ENCODE results near the gene PLEKHM1. TPM values are rescaled to one million over a fixed set of nuclear protein-coding genes. Genes with fewer than 3 reads are reported as not detected.

PLEKHM1 gene
- polyA plus RNA-seq, 3 donors, result 12.8 to 41.5 (median 15.0) TPM

- Histone ChIP-seq H3K36me3 (replicated peaks in 1 of 2; ENCODE audit: control insufficient read depth in 1 of 2, insufficient read depth in 2 of 2, low read length in 2 of 2) (peaks cover 49 to 50% of the 10 kb centered on the region in 2 donors), H3K9ac (ENCODE audit: insufficient read depth, low read length, poor library complexity, severe bottlenecking) (no peak overlapping the region), H3K9me3 (replicated peaks in 1 of 2; ENCODE audit: control insufficient read depth in 1 of 2, insufficient read depth in 1 of 2, low read length in 2 of 2) (no peaks in the 10 kb centered on the region), H3K4me1 (ENCODE audit: control insufficient read depth in 1 of 2, insufficient read depth in 2 of 2, low read length in 2 of 2) (peaks cover 51 to 55% of the 10 kb centered on the region in 2 donors), H4K20me1 (ENCODE audit: insufficient read depth, low read length) (peaks cover 91% of the 10 kb centered on the region), H3K27me3 (ENCODE audit: control insufficient read depth in 2 of 2, insufficient read depth in 2 of 2, low read length in 2 of 2) (no peaks in the 10 kb centered on the region), H3K4me3 (replicated peaks in 1 of 3; ENCODE audit: low read depth in 2 of 3, low read length in 3 of 3) (peak overlapping the region in 1 of 3 experiments; percentile 99), H2AFZ (ENCODE audit: insufficient read depth, low read depth, low read length, poor library complexity, severe bottlenecking) (no peak overlapping the region), H3K27ac (ENCODE audit: low read depth in 1 of 2, low read length in 2 of 2) (peak overlapping the region in 1 of 2 donors; percentile 74), H3K4me2 (replicated peaks; ENCODE audit: extremely low read depth, low read length, poor library complexity, severe bottlenecking) (peak overlapping the region; percentile 69), H3K79me2 (ENCODE audit: insufficient read depth, low read length) (peaks cover 89% of the 10 kb centered on the region)
- H3K27me3 Mint-ChIP-seq (ENCODE audit: low read depth in 3 of 3), result no peaks in the 10 kb centered on the region
- intact Hi-C loops (cut with micrococcal nuclease), result no loop called here
- H3K27ac Mint-ChIP-seq, result peak overlapping the region in 4 of 7 donors; percentile 73 to 94 (median 88)
- peaks cover 50 to 80% of the 10 kb centered on the region in 2 donors for H3K36me3 Mint-ChIP-seq
- peaks cover 46% of the 10 kb centered on the region for H3K4me1 Mint-ChIP-seq
- TF ChIP-seq CTCF (IDR thresholded peaks at IDR 0.05), result no peak
- H3K4me3 Mint-ChIP-seq, result peak overlapping the region in 1 of 2 donors; percentile 43
- peak; percentile 38 to 70 (median 65) for DNase-seq
- no peaks in the 10 kb centered on the region for H3K9me3 Mint-ChIP-seq
- no CpG with 5 or more reads among the region's 7 CpGs for WGBS (ENCODE audit: insufficient coverage)
Measured at GRCh38 chr17:45406107-45406506, 84.4 kb downstream of the PLEKHM1 start.

GRCh38 chr17:45405250-45406086, 85.1 kb downstream of the PLEKHM1 start:
- Mint-ChIP-seq H3K27me3 (ENCODE audit: low read depth in 3 of 3) (no peaks in the 10 kb centered on the region), H3K36me3 (peaks cover 56 to 86% of the 10 kb centered on the region in 2 donors), H3K27ac (peak overlapping the region in 3 of 7 donors; percentile 87 to 94 (median 90)), H3K4me1 (peaks cover 39% of the 10 kb centered on the region), H3K4me3 (no peak overlapping the region), H3K9me3 (no peaks in the 10 kb centered on the region)
- peaks cover 55 to 57% of the 10 kb centered on the region in 2 donors for H3K36me3 ChIP-seq (replicated peaks in 1 of 2; ENCODE audit: control insufficient read depth in 1 of 2, insufficient read depth in 2 of 2, low read length in 2 of 2)
- TF ChIP-seq CTCF (IDR thresholded peaks at IDR 0.05), result no peak
- H3K9me3 ChIP-seq (replicated peaks in 1 of 2; ENCODE audit: control insufficient read depth in 1 of 2, insufficient read depth in 1 of 2, low read length in 2 of 2), result no peaks in the 10 kb centered on the region
- H3K4me1 ChIP-seq (ENCODE audit: control insufficient read depth in 1 of 2, insufficient read depth in 2 of 2, low read length in 2 of 2), result peaks cover 45 to 49% of the 10 kb centered on the region in 2 donors
- peaks cover 87% of the 10 kb centered on the region for H3K79me2 ChIP-seq (ENCODE audit: insufficient read depth, low read length)
- no peaks in the 10 kb centered on the region for H3K27me3 ChIP-seq (ENCODE audit: control insufficient read depth in 2 of 2, insufficient read depth in 2 of 2, low read length in 2 of 2)
- H2AFZ ChIP-seq (ENCODE audit: insufficient read depth, low read depth, low read length, poor library complexity, severe bottlenecking), result no peak overlapping the region
- peak overlapping the region in 1 of 2 donors; percentile 74 for H3K27ac ChIP-seq (ENCODE audit: low read depth in 1 of 2, low read length in 2 of 2)
- H4K20me1 ChIP-seq (ENCODE audit: insufficient read depth, low read length), result peaks cover 97% of the 10 kb centered on the region
- intact Hi-C loops (cut with micrococcal nuclease), result no loop called here
- peak in 1 of 3 donors; percentile 3 for DNase-seq
- H3K4me3 ChIP-seq (replicated peaks in 1 of 3; ENCODE audit: low read depth in 2 of 3, low read length in 3 of 3), result no peak overlapping the region
- no peak overlapping the region for H3K4me2 ChIP-seq (replicated peaks; ENCODE audit: extremely low read depth, low read length, poor library complexity, severe bottlenecking)
- H3K9ac ChIP-seq (ENCODE audit: insufficient read depth, low read length, poor library complexity, severe bottlenecking), result no peak overlapping the region
- WGBS (ENCODE audit: insufficient coverage), result 94% methylated on average over 27 of the region's 48 CpGs

All from CD14-positive monocyte (primary cell).